Activated CD8-positive, alpha-beta memory T cell treated with anti-CD3 and anti-CD28 coated beads, Interleukin-2, amount 50 U/mL, for 24 hours (primary cell): ENCODE data around the gene PIK3R1.

ENCODE experiments used
- DNase-seq: peaks from one replicate; pipeline ENCODE4 v3.0.0-alpha.2; 2020; ENCODE audit errors: extremely low read depth

The PIK3R1 gene

GRCh38 chr5:68270399-68270975 is 54.9 kb downstream of the PIK3R1 start:
- DNase-seq, result no peak

- no peak for DNase-seq
These were observed 55.6 kb downstream of the PIK3R1 start for GRCh38 chr5:68271124-68271523.

- DNase-seq, result no peak
These were observed 56.7 kb downstream of the PIK3R1 start for GRCh38 chr5:68272289-68272688.

GRCh38 chr5:68273717-68274409 is 58.3 kb downstream of the PIK3R1 start:
- no peak for DNase-seq

- no peak for DNase-seq
These were observed 59.5 kb downstream of the PIK3R1 start for GRCh38 chr5:68274847-68275651.

GRCh38 chr5:68276740-68277139 is 61.2 kb downstream of the PIK3R1 start:
- DNase-seq, result no peak

GRCh38 chr5:68277431-68277830 is 61.9 kb downstream of the PIK3R1 start:
- no peak for DNase-seq

- no peak for DNase-seq
These were observed 64.4 kb downstream of the PIK3R1 start for GRCh38 chr5:68279984-68280383.

- DNase-seq, result no peak
These were observed 66.4 kb downstream of the PIK3R1 start for GRCh38 chr5:68282001-68282400.

- no peak for DNase-seq
These were observed 68.2 kb downstream of the PIK3R1 start for GRCh38 chr5:68283766-68284165.

- DNase-seq, result no peak
These were observed 69.7 kb downstream of the PIK3R1 start for GRCh38 chr5:68285075-68285840.

- DNase-seq, result no peak
These were observed 70.5 kb downstream of the PIK3R1 start for GRCh38 chr5:68285851-68286611.

- DNase-seq, result no peak
These were observed 71.0 kb downstream of the PIK3R1 start for GRCh38 chr5:68286612-68286912.

GRCh38 chr5:68287631-68287975 is 72.0 kb downstream of the PIK3R1 start:
- no peak for DNase-seq

GRCh38 chr5:68287976-68288706 is 72.6 kb downstream of the PIK3R1 start:
- DNase-seq, result no peak

GRCh38 chr5:68288707-68289134 is 73.2 kb downstream of the PIK3R1 start:
- no peak for DNase-seq

- DNase-seq, result no peak
These were observed 73.9 kb downstream of the PIK3R1 start for GRCh38 chr5:68289498-68289897.

GRCh38 chr5:68290260-68290674 is 74.7 kb downstream of the PIK3R1 start:
- DNase-seq, result no peak

GRCh38 chr5:68290847-68291246 is 75.3 kb downstream of the PIK3R1 start:
- no peak for DNase-seq

- no peak for DNase-seq
These were observed 76.8 kb downstream of the PIK3R1 start for GRCh38 chr5:68292316-68292715.

GRCh38 chr5:68295772-68296171 is 80.2 kb downstream of the PIK3R1 start:
- no peak for DNase-seq
